ENCODE data around the gene ITGA1. TPM values are rescaled to one million over a fixed set of nuclear protein-coding genes. Genes with fewer than 3 reads are reported as not detected.
"Not testable (repeated sequence)": the region's sequence is repeated elsewhere in the genome, so short reads cannot be mapped to it uniquely, and the experiment has no call there.

Gene ITGA1
- total RNA-seq, 2 experiments from 2014 or later, result 23.5 to 25.5 TPM

- ChIA-PET POLR2A (no interaction called here), CTCF (no interaction called here)
Measured at GRCh38 chr5:52814352-52815148, 26.8 kb downstream of the ITGA1 start.

- ChIA-PET CTCF (interaction anchor here (1.7 kb wide), 1 partner anchor 8 kb away, joined by 4 read pairs; no protein-coding TSS in a partner anchor), POLR2A (interaction anchor here (0.6 kb wide), 1 partner anchor 18 kb away, joined by 3 read pairs; no protein-coding TSS in a partner anchor)
Measured at GRCh38 chr5:52817818-52818217, 30.1 kb downstream of the ITGA1 start.

GRCh38 chr5:52818360-52818759 lies 30.6 kb downstream of the ITGA1 start:
- POLR2A ChIA-PET, result no interaction called here
- CTCF ChIA-PET, result no interaction called here

GRCh38 chr5:52818807-52819206 lies 31.1 kb downstream of the ITGA1 start:
- CTCF ChIA-PET, POLR2A ChIA-PET: not testable (repeated sequence)

GRCh38 chr5:52821901-52822300 lies 34.2 kb downstream of the ITGA1 start:
- ChIA-PET CTCF (no interaction called here), POLR2A (no interaction called here)

GRCh38 chr5:52822437-52822836 lies 34.7 kb downstream of the ITGA1 start:
- CTCF ChIA-PET, result no interaction called here
- POLR2A ChIA-PET, result no interaction called here

GRCh38 chr5:52824827-52825226 lies 37.1 kb downstream of the ITGA1 start:
- CTCF ChIA-PET, result interaction anchor here (1.2 to 1.8 kb wide), 3 partner anchors 8 to 415 kb away, joined by 3 to 4 read pairs (median 3); no protein-coding TSS in a partner anchor
- POLR2A ChIA-PET, result interaction anchor here (1.6 kb wide), 1 partner anchor 24 kb away, joined by 10 read pairs; no protein-coding TSS in a partner anchor

GRCh38 chr5:52825826-52826225 lies 38.1 kb downstream of the ITGA1 start:
- CTCF ChIA-PET, result interaction anchor here (0.7 to 1.8 kb wide), 3 partner anchors 9 to 49 kb away, joined by 3 to 5 read pairs (median 4); no protein-coding TSS in a partner anchor
- POLR2A ChIA-PET, result interaction anchor here (0.7 to 1.6 kb wide), 4 partner anchors 17 to 214 kb away, joined by 3 to 10 read pairs (median 4); no protein-coding TSS in a partner anchor

- ChIA-PET CTCF (no interaction called here), POLR2A (no interaction called here)
Measured at GRCh38 chr5:52827815-52828214, 40.1 kb downstream of the ITGA1 start.

GRCh38 chr5:52829664-52830063 lies 41.9 kb downstream of the ITGA1 start:
- ChIA-PET CTCF (no interaction called here), POLR2A (no interaction called here)

- ChIA-PET POLR2A (no interaction called here), CTCF (no interaction called here)
Measured at GRCh38 chr5:52830650-52831049, 42.9 kb downstream of the ITGA1 start.

GRCh38 chr5:52831786-52832511 lies 44.2 kb downstream of the ITGA1 start:
- POLR2A ChIA-PET, result interaction anchor here (1.1 kb wide), 1 partner anchor 32 kb away, joined by 3 read pairs; no protein-coding TSS in a partner anchor
- CTCF ChIA-PET, result interaction anchor here (0.6 to 1.1 kb wide), 2 partner anchors 9 to 1868 kb away, joined by 3 to 4 read pairs; no protein-coding TSS in a partner anchor

- ChIA-PET CTCF (no interaction called here), POLR2A (no interaction called here)
Measured at GRCh38 chr5:52834320-52834719, 46.6 kb downstream of the ITGA1 start.

- ChIA-PET CTCF (no interaction called here), POLR2A (no interaction called here)
Measured at GRCh38 chr5:52837068-52837467, 49.4 kb downstream of the ITGA1 start.

- ChIA-PET POLR2A (no interaction called here), CTCF (no interaction called here)
Measured at GRCh38 chr5:52837591-52838001, 49.9 kb downstream of the ITGA1 start.

- ChIA-PET CTCF (no interaction called here), POLR2A (no interaction called here)
Measured at GRCh38 chr5:52838326-52839015, 50.8 kb downstream of the ITGA1 start.

- ChIA-PET POLR2A (no interaction called here), CTCF (no interaction called here)
Measured at GRCh38 chr5:52839285-52839684, 51.6 kb downstream of the ITGA1 start.

GRCh38 chr5:52840277-52841050 lies 52.7 kb downstream of the ITGA1 start:
- POLR2A ChIA-PET, result no interaction called here
- CTCF ChIA-PET, result interaction anchor here (1.9 kb wide), 1 partner anchor 9 kb away, joined by 4 read pairs; no protein-coding TSS in a partner anchor

- ChIA-PET POLR2A (no interaction called here), CTCF (interaction anchor here (1.9 kb wide), 1 partner anchor 9 kb away, joined by 4 read pairs; no protein-coding TSS in a partner anchor)
Measured at GRCh38 chr5:52841114-52841513, 53.4 kb downstream of the ITGA1 start.

Measured in activated CD8-positive, alpha-beta memory T cell treated with anti-CD3 and anti-CD28 coated beads for 36 hours (primary cell).